Endothelial cell of umbilical vein (primary cell): ENCODE measurements around the gene USP36. TPM values are rescaled to one million over a fixed set of nuclear protein-coding genes. Genes with fewer than 3 reads are reported as not detected.
A peak's percentile ranks its signal among the peaks of the same experiment; 100 is the strongest.

Source experiments
- BruUV-seq: library from RNA; stranded (reverse); fragments of 400-500 nt; replicated peaks from 2 replicates; lab custom pipeline; 2021; lab: Mats Ljungman, UMichigan
- CTCF ChIA-PET: fragments of 300-600, 350-600 bp; sonication (Branson Sonifier 250); formaldehyde crosslinking; loops from one replicate; lab custom pipeline; 2021; ENCODE audit warnings: antibody characterized with exemption, inconsistent platforms; lab: Charles Lee
- POLR2A ChIA-PET: fragments of 300-600, 350-600 bp; sonication (Branson Sonifier 250); formaldehyde crosslinking; loops from one replicate; lab custom pipeline; 2021; ENCODE audit warnings: antibody characterized with exemption, inconsistent platforms; lab: Charles Lee
- DNase-seq: peaks from one replicate; pipeline ENCODE4 v3.0.0-alpha.2; 2011; ENCODE audit warnings: low read depth, low spot score
- FAIRE-seq: peaks from 2 replicates; lab custom pipeline; 2011; peaks lifted over from hg19 to GRCh38; lab: Jason Lieb, UNC
- H2AFZ ChIP-seq: 2 replicates; pipeline ENCODE4 v1.6.0; 2012; ENCODE audit warnings: low read depth, low read length, control low read depth, inconsistent platforms
- H3K27ac ChIP-seq: 2 replicates; pipeline ENCODE4 v1.5.1; 2011; ENCODE audit warnings: low read depth, mild to moderate bottlenecking, control low read depth, low read length, moderate library complexity; ENCODE audit not compliant: insufficient read depth
- H3K27me3 ChIP-seq, 2 experiments: 2 replicates each; pipeline versions ENCODE4 v1.6.0 to v1.6.1; 2011; ENCODE audit warnings: low read length in 2 of 2, mixed read lengths in 1 of 2; ENCODE audit not compliant: control insufficient read depth in 2 of 2, insufficient read depth in 2 of 2
- H3K36me3 ChIP-seq, 2 experiments: 2 replicates in 1 of 2; 3 replicates in 1 of 2; pipeline ENCODE4 v1.5.1; 2011; ENCODE audit warnings: low read length in 2 of 2, mild to moderate bottlenecking in 1 of 2, moderate library complexity in 1 of 2; ENCODE audit not compliant: control insufficient read depth in 2 of 2, insufficient read depth in 2 of 2; ENCODE audit errors: extremely low read depth in 1 of 2
- H3K4me1 ChIP-seq: 3 replicates; pipeline ENCODE4 v1.5.1; 2011; ENCODE audit warnings: mild to moderate bottlenecking, low read length; ENCODE audit not compliant: control insufficient read depth, insufficient read depth; ENCODE audit errors: extremely low read depth
- H3K4me2 ChIP-seq: 2 replicates; pipeline ENCODE4 v1.6.1; 2011; ENCODE audit warnings: low read length, control low read depth, mixed read lengths; ENCODE audit not compliant: insufficient read depth
- H3K4me3 ChIP-seq, 3 experiments: fragments of 200-600 bp in 1 of 3; sonication (generic), shearing (Covaris generic) in 1 of 3; replicated peaks in 1 of 3; 2 replicates each; pipeline ENCODE4 v1.5.1; 2011 to 2016; ENCODE audit warnings: control low read depth in 3 of 3, low read length in 3 of 3, mild to moderate bottlenecking in 2 of 3, inconsistent platforms in 1 of 3, low read depth in 1 of 3, moderate library complexity in 1 of 3; ENCODE audit not compliant: insufficient read depth in 1 of 3
- H3K79me2 ChIP-seq: 2 replicates; pipeline ENCODE4 v1.6.0; 2012; ENCODE audit warnings: low read length, inconsistent platforms; ENCODE audit not compliant: control insufficient read depth, insufficient read depth
- H3K9ac ChIP-seq: replicated peaks from 2 replicates; pipeline ENCODE3; 2011; ENCODE audit warnings: low read length, control low read depth; ENCODE audit not compliant: insufficient read depth; ENCODE audit errors: extremely low read depth
- H3K9me1 ChIP-seq: replicated peaks from 3 replicates; pipeline ENCODE4 v1.6.0; 2011; ENCODE audit warnings: mild to moderate bottlenecking, low read length; ENCODE audit not compliant: control insufficient read depth, insufficient read depth; ENCODE audit errors: extremely low read depth
- H3K9me3 ChIP-seq: replicated peaks from 2 replicates; pipeline ENCODE4 v1.5.1; 2012; ENCODE audit warnings: low read length, inconsistent platforms; ENCODE audit not compliant: control insufficient read depth, insufficient read depth
- H4K20me1 ChIP-seq: replicated peaks from 2 replicates; pipeline ENCODE3; 2011; ENCODE audit warnings: mild to moderate bottlenecking, low read length; ENCODE audit not compliant: control insufficient read depth, insufficient read depth; ENCODE audit errors: extremely low read depth
- EZH2 ChIP-seq: IDR thresholded peaks from 2 replicates; pipeline ENCODE4 v1.6.1; 2012; ENCODE audit warnings: borderline replicate concordance, low read depth, mild to moderate bottlenecking, moderate library complexity, low read length, inconsistent platforms; ENCODE audit not compliant: severe bottlenecking
- FOS ChIP-seq: IDR thresholded peaks from 2 replicates; pipeline ENCODE4 v1.6.1; 2011; ENCODE audit warnings: mild to moderate bottlenecking, low read length, moderate library complexity, borderline replicate concordance; ENCODE audit not compliant: insufficient read depth
- GATA2 ChIP-seq: IDR thresholded peaks from 2 replicates; pipeline ENCODE4 v1.7.0; 2011; ENCODE audit warnings: low read depth, mild to moderate bottlenecking, moderate library complexity, mixed read lengths, low read length; ENCODE audit not compliant: insufficient read length, insufficient read depth
- JUN ChIP-seq: IDR thresholded peaks from 2 replicates; pipeline ENCODE4 v1.6.1; 2011; ENCODE audit warnings: borderline replicate concordance, low read depth; ENCODE audit not compliant: insufficient read length, insufficient read depth
- MYC ChIP-seq: IDR thresholded peaks from one replicate; pipeline ENCODE4 v1.6.1; 2011; ENCODE audit warnings: mild to moderate bottlenecking, low read depth, low read length
- POLR2A ChIP-seq: IDR thresholded peaks from 2 replicates; pipeline ENCODE4 v1.6.1; 2012; ENCODE audit warnings: low read depth, mild to moderate bottlenecking, control low read depth, low read length
- POLR2AphosphoS5 ChIP-seq: IDR thresholded peaks from 2 replicates; pipeline ENCODE4 v1.6.1; 2012; ENCODE audit warnings: low read depth, mild to moderate bottlenecking, control low read depth, low read length, moderate library complexity; ENCODE audit not compliant: insufficient read depth
- dilution Hi-C: fragments of 300-500 bp; cut with MboI; formaldehyde crosslinking; loops from one replicate; pipeline ENCODE4 v1.15.0; 2019; ENCODE audit warnings: low sequenced_read_pairs; ENCODE audit not compliant: extremely low pct_ligation_motif_present
- intact Hi-C: fragments of 100-400 bp; cut with micrococcal nuclease; formaldehyde crosslinking; loops from one replicate; pipeline ENCODE4 v1.10.0; 2022
- polyA plus RNA-seq, 4 experiments: library from polyadenylated mRNA; depleted of rRNA in 3 of 4; stranded (reverse) in 3 of 4; unstranded in 1 of 4; fragments of >200 nt; gene quantifications; 2 replicates each; pipeline versions ENCODE4 v1.2.1 to v1.2.3, GENCODE V29; 2011 to 2012; ENCODE audit warnings: missing spikeins in 1 of 4
- total RNA-seq: library from RNA; stranded (reverse); gene quantifications from 2 replicates; pipeline ENCODE4 v1.2.3, GENCODE V29; 2021
- TF ChIP-seq, protein P1 (sequence below): IDR thresholded peaks from 2 replicates; pipeline ENCODE4 v1.6.1; 2011; ENCODE audit not compliant: insufficient read depth, insufficient read length
- TF ChIP-seq, protein P2 (sequence below), 2 donors: IDR thresholded peaks; 1 replicate in 1 of 2; 2 replicates in 1 of 2; pipeline ENCODE4 v1.5.1; 2011; ENCODE audit warnings: low read length in 2 of 2, mild to moderate bottlenecking in 2 of 2, moderate library complexity in 2 of 2, control low read depth in 1 of 2, inconsistent platforms in 1 of 2, low read depth in 1 of 2; ENCODE audit not compliant: insufficient read depth in 1 of 2; ENCODE audit errors: extremely low read depth in 1 of 2

Gene USP36
- total and polyA plus RNA-seq, 2 donors (not counting 3 experiments of a cell fraction or from before 2014, with no cell fraction given) = 29.8 to 46.6 TPM

DNA sequence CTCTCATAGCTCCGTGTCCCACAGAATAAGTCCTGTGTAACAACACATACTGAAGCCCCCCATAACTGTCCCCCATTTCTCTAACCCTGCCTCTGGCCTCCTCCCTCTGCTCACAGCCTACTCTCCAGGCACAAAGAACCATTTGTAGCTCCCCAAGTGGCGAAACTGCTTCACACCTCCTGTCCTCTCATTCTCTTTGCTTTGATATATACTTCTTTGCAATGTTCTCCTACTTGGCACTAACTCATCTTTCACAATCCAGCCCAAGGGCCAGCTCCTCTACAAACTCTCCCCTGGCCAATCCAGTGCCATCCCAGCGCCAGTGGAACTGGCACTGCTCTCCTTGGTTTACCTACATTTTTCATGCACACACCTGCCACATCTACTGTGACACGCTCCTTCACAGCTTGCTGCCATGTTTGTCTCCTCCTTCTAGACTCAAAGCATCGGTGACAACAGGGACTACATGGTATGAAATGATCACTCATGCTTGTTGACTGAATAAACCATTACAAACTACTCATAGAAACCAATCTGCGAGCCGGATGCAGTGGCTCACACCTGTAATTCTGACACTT, 71.3 kb downstream of the USP36 start:
- Histone ChIP-seq H2AFZ (no peak overlapping the region), H4K20me1 (no peaks in the 10 kb centered on the region), H3K4me3 (no peak overlapping the region), H3K9me3 (no peaks in the 10 kb centered on the region), H3K9ac (no peak overlapping the region), H3K4me2 (no peak overlapping the region), H3K9me1 (no peaks in the 10 kb centered on the region), H3K27ac (no peak overlapping the region), H3K36me3 (no peaks in the 10 kb centered on the region), H3K27me3 (no peaks in the 10 kb centered on the region), H3K4me1 (peaks cover 26% of the 10 kb centered on the region), H3K79me2 (peaks cover 11% of the 10 kb centered on the region)
- POLR2A ChIA-PET = no interaction called here
- FAIRE-seq (no peak), DNase-seq (no peak)
- CTCF ChIA-PET = interaction anchor here (0.8 to 1.0 kb wide), 3 partner anchors 8 to 33 kb away, joined by 3 read pairs; partner anchors contain the start of gene CYTH1
- TF ChIP-seq, protein P1, sequence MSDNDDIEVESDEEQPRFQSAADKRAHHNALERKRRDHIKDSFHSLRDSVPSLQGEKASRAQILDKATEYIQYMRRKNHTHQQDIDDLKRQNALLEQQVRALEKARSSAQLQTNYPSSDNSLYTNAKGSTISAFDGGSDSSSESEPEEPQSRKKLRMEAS = no peak
- TF ChIP-seq, protein P2, sequence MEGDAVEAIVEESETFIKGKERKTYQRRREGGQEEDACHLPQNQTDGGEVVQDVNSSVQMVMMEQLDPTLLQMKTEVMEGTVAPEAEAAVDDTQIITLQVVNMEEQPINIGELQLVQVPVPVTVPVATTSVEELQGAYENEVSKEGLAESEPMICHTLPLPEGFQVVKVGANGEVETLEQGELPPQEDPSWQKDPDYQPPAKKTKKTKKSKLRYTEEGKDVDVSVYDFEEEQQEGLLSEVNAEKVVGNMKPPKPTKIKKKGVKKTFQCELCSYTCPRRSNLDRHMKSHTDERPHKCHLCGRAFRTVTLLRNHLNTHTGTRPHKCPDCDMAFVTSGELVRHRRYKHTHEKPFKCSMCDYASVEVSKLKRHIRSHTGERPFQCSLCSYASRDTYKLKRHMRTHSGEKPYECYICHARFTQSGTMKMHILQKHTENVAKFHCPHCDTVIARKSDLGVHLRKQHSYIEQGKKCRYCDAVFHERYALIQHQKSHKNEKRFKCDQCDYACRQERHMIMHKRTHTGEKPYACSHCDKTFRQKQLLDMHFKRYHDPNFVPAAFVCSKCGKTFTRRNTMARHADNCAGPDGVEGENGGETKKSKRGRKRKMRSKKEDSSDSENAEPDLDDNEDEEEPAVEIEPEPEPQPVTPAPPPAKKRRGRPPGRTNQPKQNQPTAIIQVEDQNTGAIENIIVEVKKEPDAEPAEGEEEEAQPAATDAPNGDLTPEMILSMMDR (IDR thresholded peaks at IDR 0.05; ENCODE audit: extremely low read depth in 1 of 2, insufficient read depth in 1 of 2, low read depth in 1 of 2, low read length in 2 of 2) = peak in 1 of 2 donors; percentile 1
- BruUV-seq = no TSS peak
- dilution Hi-C loops (no loop called here), intact Hi-C loops (no loop called here)

DNA sequence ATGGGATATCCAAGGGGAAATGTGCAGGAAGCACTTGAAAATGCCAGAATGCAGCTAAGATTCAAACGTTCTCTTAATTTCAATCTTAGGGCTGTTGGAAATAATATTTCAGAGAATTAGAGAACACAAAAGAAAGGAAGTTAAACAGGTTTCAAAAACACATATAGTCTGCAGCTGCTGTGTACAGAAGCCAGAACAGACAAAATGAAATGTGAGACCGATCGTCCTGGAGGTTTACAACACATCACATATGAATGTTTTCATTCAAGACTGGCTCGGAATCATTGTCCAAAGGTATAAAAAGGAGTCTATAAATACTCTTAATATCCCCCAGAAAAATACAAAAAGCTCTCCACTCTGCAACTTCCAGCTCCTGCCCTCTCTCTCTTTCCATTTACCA, 72.8 kb downstream of the USP36 start:
- Histone ChIP-seq H3K4me2 (peak overlapping the region; percentile 51), H4K20me1 (no peaks in the 10 kb centered on the region), H3K4me3 (no peak overlapping the region), H3K9me1 (no peaks in the 10 kb centered on the region), H3K79me2 (peaks cover 10% of the 10 kb centered on the region), H3K36me3 (no peaks in the 10 kb centered on the region), H3K9me3 (no peaks in the 10 kb centered on the region), H3K9ac (no peak overlapping the region), H3K27ac (no peak overlapping the region), H3K4me1 (peaks cover 26% of the 10 kb centered on the region), H2AFZ (no peak overlapping the region), H3K27me3 (no peaks in the 10 kb centered on the region)
- dilution Hi-C loops = no loop called here
- POLR2A ChIA-PET = no interaction called here
- DNase-seq (peak; percentile 54), FAIRE-seq (peak; percentile 87)
- intact Hi-C loops = loop anchor here (2.0 kb wide), 1 partner anchor 13 kb away; no protein-coding TSS in a partner anchor
- CTCF ChIA-PET = interaction anchor here (0.6 to 1.3 kb wide), 3 partner anchors 12 to 60 kb away, joined by 3 to 4 read pairs (median 3); no protein-coding TSS in a partner anchor
- BruUV-seq = no TSS peak
- no peak for TF ChIP-seq EZH2
- TF ChIP-seq POLR2A = no peak
- TF ChIP-seq GATA2 = no peak
- TF ChIP-seq JUN = no peak
- TF ChIP-seq MYC = no peak
- TF ChIP-seq, protein P1 = no peak
- no peak for TF ChIP-seq FOS
- TF ChIP-seq, protein P2 (IDR thresholded peaks at IDR 0.05; ENCODE audit: extremely low read depth in 1 of 2, insufficient read depth in 1 of 2, low read depth in 1 of 2, low read length in 2 of 2) = no peak
- no peak for TF ChIP-seq POLR2AphosphoS5
